ENCODE results near the gene TBL2.
A peak's percentile ranks its signal among the peaks of the same experiment; 100 is the strongest.
"Not testable (repeated sequence)": the region's sequence is repeated elsewhere in the genome, so short reads cannot be mapped to it uniquely, and the experiment has no call there.

TBL2 gene, protein sequence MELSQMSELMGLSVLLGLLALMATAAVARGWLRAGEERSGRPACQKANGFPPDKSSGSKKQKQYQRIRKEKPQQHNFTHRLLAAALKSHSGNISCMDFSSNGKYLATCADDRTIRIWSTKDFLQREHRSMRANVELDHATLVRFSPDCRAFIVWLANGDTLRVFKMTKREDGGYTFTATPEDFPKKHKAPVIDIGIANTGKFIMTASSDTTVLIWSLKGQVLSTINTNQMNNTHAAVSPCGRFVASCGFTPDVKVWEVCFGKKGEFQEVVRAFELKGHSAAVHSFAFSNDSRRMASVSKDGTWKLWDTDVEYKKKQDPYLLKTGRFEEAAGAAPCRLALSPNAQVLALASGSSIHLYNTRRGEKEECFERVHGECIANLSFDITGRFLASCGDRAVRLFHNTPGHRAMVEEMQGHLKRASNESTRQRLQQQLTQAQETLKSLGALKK

GRCh38 chr7:73578342-73579128, at the start of gene TBL2:
Gene TBL2, minus strand, starts transcription at chr7:73578579. Its CDS starts 30 bp downstream, at chr7:73578549.
- peak; percentile 100 for DNase-seq

DNA sequence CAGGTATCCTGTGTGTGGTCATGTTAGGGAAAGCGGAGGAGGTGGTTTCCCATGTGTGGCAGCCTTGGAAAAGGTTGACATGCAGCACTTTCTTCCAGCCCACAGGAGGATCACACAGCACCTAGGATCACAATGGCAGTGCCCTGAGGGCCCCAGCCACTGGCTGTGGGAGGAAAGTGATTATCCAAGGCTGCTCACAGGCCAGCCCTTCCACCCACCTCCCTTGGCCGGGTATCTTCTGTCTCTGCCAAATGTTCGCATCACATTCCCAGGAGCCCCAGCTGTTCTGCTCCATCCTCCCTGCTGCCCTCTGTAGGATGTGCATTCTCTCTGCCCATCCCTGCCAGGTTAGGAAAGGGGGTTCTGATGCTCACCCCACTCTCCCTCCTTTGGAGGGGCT, 48.4 kb upstream of the TBL2 start:
- no peak for DNase-seq

- no peak for DNase-seq
Measured at GRCh38 chr7:73625276-73625675, 46.9 kb upstream of the TBL2 start.

GRCh38 chr7:73624669-73625001, 46.3 kb upstream of the TBL2 start:
- DNase-seq = no peak

- DNase-seq = peak; percentile 82
Measured at GRCh38 chr7:73623798-73624668, 45.7 kb upstream of the TBL2 start, which contains the start of gene MLXIPL. Gene MLXIPL, minus strand, starts transcription at chr7:73624522. Its CDS starts 30 bp downstream, at chr7:73624492.

DNA sequence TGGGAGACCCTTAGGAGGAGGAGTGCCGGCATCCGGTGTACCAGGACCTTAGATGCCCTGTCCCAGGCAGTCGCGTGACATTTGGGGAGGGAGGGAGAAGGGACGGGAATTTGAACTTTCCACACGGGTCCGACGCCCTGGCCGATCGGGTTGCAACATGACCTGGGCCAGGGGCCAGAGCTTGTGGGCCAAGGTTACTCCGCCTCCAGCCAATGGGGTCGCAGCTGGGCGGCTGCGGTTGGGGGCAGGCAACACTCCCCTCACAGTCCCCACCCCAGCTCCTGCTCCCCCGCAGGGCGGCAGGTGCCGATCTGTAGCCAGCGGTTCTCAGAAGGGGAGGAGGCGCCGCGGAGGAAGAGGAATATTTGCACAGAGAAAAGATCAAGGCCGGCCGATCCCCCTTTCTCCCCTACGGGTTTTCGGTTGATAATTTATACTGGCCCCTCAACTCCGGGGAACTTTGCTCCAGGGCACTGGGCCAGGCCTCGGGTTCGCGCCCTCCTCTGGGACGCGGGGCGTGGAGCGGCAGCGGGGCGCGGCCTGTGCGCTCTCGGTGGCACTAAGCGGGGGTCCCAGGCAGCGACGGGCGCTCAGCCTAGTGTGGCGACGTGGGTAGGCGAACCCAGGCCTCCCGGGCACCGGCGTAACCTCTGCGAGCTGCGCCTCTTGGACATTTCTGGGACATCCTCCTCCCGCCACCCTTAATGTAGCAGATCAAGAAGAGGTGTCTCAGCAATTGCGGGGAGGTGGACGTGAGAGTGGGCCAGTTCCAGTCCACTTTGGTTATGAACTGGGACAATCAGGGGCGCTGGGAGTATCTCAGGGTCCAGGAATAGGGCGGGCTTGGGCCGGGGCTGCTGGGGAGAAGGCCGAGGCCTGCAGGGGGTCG, 44.8 kb upstream of the TBL2 start:
- no peak for DNase-seq

DNA sequence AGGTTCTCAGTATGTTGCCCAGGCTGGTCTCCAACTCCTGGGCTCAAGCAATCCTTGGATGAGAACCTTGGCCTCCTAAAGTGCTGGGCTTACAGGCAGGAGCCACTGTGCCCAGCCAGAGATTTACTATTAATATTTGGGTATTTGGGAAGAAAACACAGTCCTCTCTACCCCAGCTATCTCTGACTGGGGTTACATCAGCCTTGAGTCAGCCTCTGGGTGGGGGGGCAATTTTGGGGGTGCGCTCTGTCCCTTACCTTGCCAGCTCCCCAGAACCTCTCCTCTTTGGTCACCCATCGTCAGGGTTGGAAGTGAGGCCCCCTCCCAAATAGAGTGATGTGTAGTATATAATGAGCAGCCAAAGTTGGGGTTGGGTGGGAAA, 44.1 kb upstream of the TBL2 start:
- no peak for DNase-seq

DNA sequence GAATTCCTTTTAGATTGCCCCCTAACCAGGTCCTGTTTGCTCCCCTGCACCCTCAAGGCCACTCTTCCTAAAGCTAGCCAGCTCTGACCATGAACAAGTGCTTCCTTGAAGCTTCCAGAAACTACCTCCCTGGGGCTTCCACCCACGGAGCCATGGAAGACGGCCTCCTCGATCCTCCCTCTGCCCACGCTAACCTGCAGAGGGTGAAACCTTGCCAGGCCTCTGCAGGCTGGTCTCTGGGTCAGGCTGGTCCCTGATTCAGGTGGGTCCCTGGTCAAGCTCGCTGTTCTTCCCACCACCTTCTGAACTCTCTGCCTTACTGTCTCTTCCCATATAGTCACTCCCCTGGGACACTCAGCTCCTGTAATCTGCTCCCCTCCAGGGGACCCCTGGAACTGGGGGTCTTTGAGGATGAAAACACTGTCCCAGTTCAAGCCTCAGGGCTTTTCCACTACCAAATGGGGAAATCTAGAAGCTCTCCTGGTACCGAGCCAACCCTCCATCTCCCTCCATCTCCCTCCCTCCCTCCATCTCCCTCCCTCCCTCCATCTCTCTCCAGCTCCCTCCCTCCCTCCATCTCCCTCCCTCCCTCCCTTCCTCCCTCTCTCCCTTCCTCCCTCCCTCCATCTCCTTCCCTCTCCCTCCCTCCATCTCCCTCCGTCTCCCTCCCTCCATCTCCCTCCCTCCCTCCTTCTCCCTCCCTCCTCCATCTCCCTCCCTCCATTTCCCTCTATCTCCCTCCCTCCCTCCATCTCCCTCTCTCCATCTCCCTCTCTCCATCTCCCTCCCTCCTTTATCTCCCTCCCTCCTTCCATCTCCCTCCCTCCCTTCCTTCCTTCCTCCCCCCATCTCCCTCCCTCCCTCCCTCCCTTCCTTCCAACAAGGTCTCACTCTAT, 43.0 kb upstream of the TBL2 start:
- DNase-seq = no peak

DNA sequence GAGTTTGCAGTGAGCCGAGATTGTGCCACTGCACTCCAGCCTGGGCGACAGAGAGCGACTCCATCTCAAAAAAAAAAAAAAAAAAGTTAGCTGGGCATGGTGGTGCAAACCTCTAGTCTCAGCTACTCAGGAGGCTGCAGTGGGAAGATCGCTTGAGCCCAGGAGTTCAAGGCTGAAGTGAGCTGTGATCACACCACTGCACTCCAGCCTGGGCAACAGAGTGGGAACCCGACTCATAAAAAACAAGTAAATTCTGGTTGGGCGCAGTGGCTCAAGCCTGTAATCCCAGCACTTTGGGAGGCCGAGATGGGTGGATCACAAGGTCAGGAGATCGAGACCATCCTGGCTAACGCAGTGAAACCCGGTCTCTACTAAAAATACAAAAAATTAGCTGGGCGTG, 41.0 kb upstream of the TBL2 start:
- DNase-seq = not testable (repeated sequence)

- DNase-seq = no peak
Measured at GRCh38 chr7:73618538-73618937, 40.2 kb upstream of the TBL2 start.

- DNase-seq = not testable (repeated sequence)
Measured at GRCh38 chr7:73617520-73617919, 39.1 kb upstream of the TBL2 start.

GRCh38 chr7:73615886-73616285, 37.5 kb upstream of the TBL2 start:
- no peak for DNase-seq

GRCh38 chr7:73614937-73615336, 36.6 kb upstream of the TBL2 start:
- not testable (repeated sequence) for DNase-seq

- no peak for DNase-seq
Measured at GRCh38 chr7:73613954-73614735, 35.8 kb upstream of the TBL2 start.

DNA sequence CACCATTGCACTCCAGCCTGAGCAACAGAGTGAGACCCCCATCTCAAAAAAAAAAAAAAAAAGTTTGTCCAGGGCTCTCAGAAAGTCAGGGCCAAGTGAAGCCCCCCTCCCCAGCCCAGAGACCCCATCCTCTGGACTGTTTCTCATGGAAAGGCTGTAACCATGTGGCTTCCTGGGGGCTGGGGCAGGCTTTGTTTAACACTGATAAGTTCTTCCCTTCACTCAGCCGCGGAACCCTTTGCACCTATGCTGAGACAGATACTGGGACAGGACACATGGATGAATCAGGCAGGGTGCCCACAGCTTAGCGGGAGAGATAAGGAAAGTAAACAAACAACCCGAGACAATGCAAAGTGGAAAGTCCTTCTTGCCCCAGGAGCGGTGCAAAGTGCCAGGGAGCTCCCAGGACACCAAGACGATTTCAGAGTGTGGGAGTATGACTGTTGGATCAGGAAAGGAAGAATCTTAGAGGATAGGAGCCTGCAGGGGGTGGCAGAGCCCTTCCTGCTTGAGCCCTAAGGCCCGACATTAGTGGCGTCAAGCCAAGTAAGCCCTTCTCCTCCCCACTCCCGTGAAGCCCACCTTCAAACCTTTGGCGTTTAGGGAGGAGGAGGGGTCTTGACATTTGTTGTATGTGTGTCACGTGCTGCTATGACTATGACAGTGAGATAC, 34.4 kb upstream of the TBL2 start:
- peak; percentile 35 for DNase-seq

DNA sequence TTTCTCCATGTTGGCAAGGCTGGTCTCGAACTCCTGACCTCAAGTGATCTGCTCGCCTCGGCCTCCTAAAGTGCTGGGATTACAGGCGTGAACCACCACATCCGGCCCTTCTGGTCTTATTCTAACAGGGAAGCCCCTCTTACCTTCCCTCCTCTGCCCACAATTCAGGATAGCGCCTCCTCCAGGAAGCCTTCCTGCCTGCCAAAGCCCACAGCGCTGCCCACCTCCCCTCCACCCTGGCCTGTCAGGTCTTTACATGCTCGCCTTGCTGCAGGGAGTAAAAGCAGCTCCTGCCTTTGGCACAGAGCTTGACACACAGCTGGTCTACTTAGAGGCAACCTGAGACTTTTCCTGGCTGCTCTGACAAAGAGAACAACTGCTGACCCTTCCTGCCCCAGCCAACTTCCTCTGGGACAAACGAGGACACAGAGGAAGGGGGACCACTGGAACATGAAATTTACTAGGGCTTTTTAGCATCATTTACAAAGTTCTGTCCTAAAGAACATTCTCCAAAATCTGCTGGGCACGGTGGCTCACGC, 32.7 kb upstream of the TBL2 start:
- DNase-seq = no peak

- DNase-seq = no peak
Measured at GRCh38 chr7:73610105-73610504, 31.7 kb upstream of the TBL2 start.

DNA sequence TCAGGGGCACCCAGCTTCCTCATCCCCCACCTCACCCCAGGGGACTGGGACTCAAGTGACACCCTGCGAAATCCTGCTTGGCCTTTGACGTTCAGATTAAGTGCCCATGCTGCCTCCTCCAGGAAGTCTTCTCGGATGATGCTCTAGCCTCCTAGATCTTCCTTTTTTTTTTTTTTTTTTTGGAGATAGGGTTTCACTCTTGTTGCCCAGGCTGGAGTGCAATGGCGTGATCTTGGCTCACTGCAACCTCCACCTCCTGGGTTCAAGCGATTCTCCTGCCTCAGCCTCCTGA, 29.3 kb upstream of the TBL2 start:
- DNase-seq = not testable (repeated sequence)
